ENCODE data around the gene RPL28. TPM values are rescaled to one million over a fixed set of nuclear protein-coding genes. Genes with fewer than 3 reads are reported as not detected.
"Not testable (repeated sequence)": the region's sequence is repeated elsewhere in the genome, so short reads cannot be mapped to it uniquely, and the experiment has no call there.

Gene RPL28
- total RNA-seq, 3 donors from 2014 or later (not counting 1 experiment from before 2014, with no cell fraction given): 1,373 to 1,704 (median 1,679) TPM

GRCh38 chr19:55407800-55408532 lies 22.2 kb downstream of the RPL28 start:
- Mint-ChIP-seq H3K4me3 (peak overlapping the region; percentile 98), H3K27me3 (ENCODE audit: low read depth in 2 of 2) (no peaks in the 10 kb centered on the region), H3K27ac (peak overlapping the region; percentile 99 to 100), H3K4me1 (peaks cover 29 to 33% of the 10 kb centered on the region in 2 donors), H3K36me3 (no peaks in the 10 kb centered on the region), H3K9me3 (no peaks in the 10 kb centered on the region)
- Histone ChIP-seq H3K36me3 (ENCODE audit: control insufficient read depth, insufficient read depth, low read length) (peaks cover 14% of the 10 kb centered on the region), H3K9me3 (ENCODE audit: control insufficient read depth, insufficient read depth, low read length) (peaks cover 4% of the 10 kb centered on the region), H3K4me3 (ENCODE audit: low read length) (peak overlapping the region; percentile 57), H3K27ac (ENCODE audit: low read length) (peak overlapping the region; percentile 99), H3K4me1 (ENCODE audit: control insufficient read depth, insufficient read depth, low read length) (peaks cover 24% of the 10 kb centered on the region), H3K27me3 (ENCODE audit: control insufficient read depth, insufficient read depth, low read length) (no peaks in the 10 kb centered on the region)
- ATAC-seq: peak; percentile 85 to 93 (median 88)
- intact Hi-C loops (cut with micrococcal nuclease): loop anchor here (2.0 kb wide), 2 partner anchors 23 to 69 kb away; partner anchors contain the start of genes KMT5C, RPL28 and TMEM238
- WGBS (ENCODE audit: insufficient coverage): under 1% methylated on average over 72 of the region's 72 CpGs
- DNase-seq: peak; percentile 96 to 99
- TF ChIP-seq CTCF (IDR thresholded peaks at IDR 0.05): no peak

GRCh38 chr19:55408533-55408872 lies 22.8 kb downstream of the RPL28 start:
- H3K27me3 Mint-ChIP-seq (ENCODE audit: low read depth in 2 of 2): no peaks in the 10 kb centered on the region
- Histone ChIP-seq H3K27me3 (ENCODE audit: control insufficient read depth, insufficient read depth, low read length) (no peaks in the 10 kb centered on the region), H3K4me3 (ENCODE audit: low read length) (peak overlapping the region; percentile 47), H3K4me1 (ENCODE audit: control insufficient read depth, insufficient read depth, low read length) (peaks cover 24% of the 10 kb centered on the region), H3K27ac (ENCODE audit: low read length) (peak overlapping the region; percentile 99), H3K36me3 (ENCODE audit: control insufficient read depth, insufficient read depth, low read length) (peaks cover 9% of the 10 kb centered on the region), H3K9me3 (ENCODE audit: control insufficient read depth, insufficient read depth, low read length) (peaks cover 4% of the 10 kb centered on the region)
- intact Hi-C loops (cut with micrococcal nuclease): loop anchor here (2.0 kb wide), 2 partner anchors 24 to 70 kb away; partner anchors contain the start of genes KMT5C, RPL28 and TMEM238
- ATAC-seq: no peak
- H3K36me3 Mint-ChIP-seq: no peaks in the 10 kb centered on the region
- 72% methylated on average over 9 of the region's 9 CpGs for WGBS (ENCODE audit: insufficient coverage)
- H3K4me1 Mint-ChIP-seq: peaks cover 25 to 28% of the 10 kb centered on the region in 2 donors
- DNase-seq: no peak
- TF ChIP-seq CTCF (IDR thresholded peaks at IDR 0.05): no peak
- H3K27ac Mint-ChIP-seq: peak overlapping the region; percentile 99 to 100
- H3K9me3 Mint-ChIP-seq: no peaks in the 10 kb centered on the region
- peak overlapping the region; percentile 98 for H3K4me3 Mint-ChIP-seq

- not testable (repeated sequence) for H3K4me3 ChIP-seq (ENCODE audit: low read length); H3K36me3 ChIP-seq (ENCODE audit: control insufficient read depth, insufficient read depth, low read length); DNase-seq; H3K27ac ChIP-seq (ENCODE audit: low read length); H3K9me3 Mint-ChIP-seq; H3K9me3 ChIP-seq (ENCODE audit: control insufficient read depth, insufficient read depth, low read length); H3K36me3 Mint-ChIP-seq; ATAC-seq; H3K27me3 ChIP-seq (ENCODE audit: control insufficient read depth, insufficient read depth, low read length); H3K27me3 Mint-ChIP-seq (ENCODE audit: low read depth in 2 of 2)
- intact Hi-C loops (cut with micrococcal nuclease): loop anchor here (2.0 kb wide), 2 partner anchors 24 to 70 kb away; partner anchors contain the start of genes KMT5C, RPL28 and TMEM238
- H3K4me1 Mint-ChIP-seq: peaks cover 25 to 28% of the 10 kb centered on the region in 2 donors
- H3K4me3 Mint-ChIP-seq: peak overlapping the region; percentile 26
- H3K4me1 ChIP-seq (ENCODE audit: control insufficient read depth, insufficient read depth, low read length): peaks cover 24% of the 10 kb centered on the region
- peak overlapping the region; percentile 99 to 100 for H3K27ac Mint-ChIP-seq
- 98% methylated on average over 8 of the region's 8 CpGs for WGBS (ENCODE audit: insufficient coverage)
Observed at GRCh38 chr19:55409179-55409578, 23.4 kb downstream of the RPL28 start.

- Histone ChIP-seq H3K4me1 (ENCODE audit: control insufficient read depth, insufficient read depth, low read length) (peaks cover 24% of the 10 kb centered on the region), H3K4me3 (ENCODE audit: low read length) (no peak overlapping the region), H3K27ac (ENCODE audit: low read length) (no peak overlapping the region), H3K27me3 (ENCODE audit: control insufficient read depth, insufficient read depth, low read length) (no peaks in the 10 kb centered on the region), H3K9me3 (ENCODE audit: control insufficient read depth, insufficient read depth, low read length) (peaks cover 4% of the 10 kb centered on the region), H3K36me3 (ENCODE audit: control insufficient read depth, insufficient read depth, low read length) (peaks cover 4% of the 10 kb centered on the region)
- TF ChIP-seq CTCF (IDR thresholded peaks at IDR 0.05): no peak
- Mint-ChIP-seq H3K27me3 (ENCODE audit: low read depth in 2 of 2) (no peaks in the 10 kb centered on the region), H3K4me1 (peaks cover 25 to 28% of the 10 kb centered on the region in 2 donors), H3K9me3 (no peaks in the 10 kb centered on the region), H3K27ac (no peak overlapping the region), H3K4me3 (peak overlapping the region; percentile 4), H3K36me3 (no peaks in the 10 kb centered on the region)
- intact Hi-C loops (cut with micrococcal nuclease): no loop called here
- DNase-seq (no peak), ATAC-seq (no peak)
- 97% methylated on average over 2 of the region's 2 CpGs for WGBS (ENCODE audit: insufficient coverage)
Observed at GRCh38 chr19:55410168-55410567, 24.4 kb downstream of the RPL28 start.

All from natural killer cell (primary cell).